Stimulated activated CD8-positive, alpha-beta memory T cell treated with anti-CD3 and anti-CD28 coated beads, Interleukin-4, amount 100 ng/mL, for 1 hour (primary cell): ENCODE data around the gene ZNF226.
"Not testable (repeated sequence)": the region's sequence is repeated elsewhere in the genome, so short reads cannot be mapped to it uniquely, and the experiment has no call there.

ENCODE experiments used
- DNase-seq, 2 donors: peaks; one replicate each; pipeline ENCODE4 v3.0.0-alpha.2; 2020; ENCODE audit warnings: low read depth in 2 of 2, low spot score in 1 of 2

The ZNF226 gene

DNA sequence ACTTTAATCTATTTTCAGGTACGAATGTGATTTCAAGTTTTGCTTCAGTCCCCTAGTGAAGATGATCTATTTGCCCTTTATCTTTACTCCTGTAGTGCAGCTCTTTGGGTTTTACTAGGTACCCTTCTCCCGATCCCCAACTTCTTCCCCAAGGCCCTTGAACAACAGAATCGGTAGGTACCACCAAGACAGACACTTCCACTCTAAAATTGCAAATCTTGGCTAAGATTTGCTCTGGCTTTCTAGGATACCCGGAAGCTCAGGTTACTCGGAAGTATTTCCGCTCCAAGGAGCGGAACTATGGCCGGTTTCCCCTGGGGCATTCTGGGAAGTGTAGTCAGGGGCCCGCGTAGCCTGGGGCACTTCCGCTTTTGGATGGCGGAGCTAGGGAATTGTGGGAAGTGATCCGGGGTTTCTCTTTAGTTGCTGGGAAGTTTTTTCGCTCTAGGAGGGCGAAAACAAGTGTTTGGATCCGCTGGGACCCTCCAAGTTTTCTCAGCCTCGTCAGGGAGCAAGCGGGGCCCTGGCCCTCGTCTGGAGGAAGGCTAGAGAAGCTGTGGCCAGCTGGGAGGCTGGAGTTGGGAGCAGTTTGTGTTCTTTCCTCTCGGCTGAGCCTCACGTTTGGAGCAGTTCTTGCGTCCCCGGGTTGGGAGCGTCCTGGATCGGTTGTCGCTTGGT is 42.4 kb downstream of the ZNF226 start:
- peak; percentile 48 to 59 for DNase-seq

DNA sequence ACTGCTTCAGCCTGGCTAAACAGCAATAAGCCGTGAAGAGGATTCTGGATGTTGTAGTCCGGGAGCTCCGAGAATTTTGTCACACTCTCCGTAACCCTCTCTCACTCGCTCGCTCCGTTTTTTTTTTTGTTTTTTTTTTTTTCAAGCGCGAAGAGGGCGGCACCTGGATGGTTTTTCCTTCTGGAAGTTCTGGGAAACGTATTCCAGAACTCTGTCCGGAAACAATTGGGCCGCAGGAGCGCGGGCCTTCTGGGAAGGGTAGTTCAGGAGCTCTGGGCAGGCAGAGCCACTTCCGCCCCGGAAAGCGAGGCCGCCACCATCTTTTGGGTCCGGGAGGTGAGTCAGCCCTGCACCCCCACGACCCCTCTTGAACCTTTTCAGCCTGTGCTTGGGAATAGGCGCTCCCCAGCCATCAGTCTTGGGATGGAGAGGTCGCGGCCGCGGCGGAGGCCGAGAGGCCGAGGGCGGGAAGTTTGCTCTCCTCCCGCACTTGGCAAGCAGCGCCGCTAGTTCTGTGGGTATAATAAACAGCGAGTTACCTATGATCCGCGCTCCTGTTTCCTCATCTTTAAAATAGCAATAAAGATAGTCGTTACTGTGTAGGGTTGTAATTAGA is 47.5 kb downstream of the ZNF226 start, which contains the start of gene ZNF227:
ZNF227 (plus strand) TSS at position 283 of the 616 bp plus-strand sequence. CDS start 5,261 bp downstream, outside the sequence.
- peak; percentile 60 to 71 for DNase-seq

DNA sequence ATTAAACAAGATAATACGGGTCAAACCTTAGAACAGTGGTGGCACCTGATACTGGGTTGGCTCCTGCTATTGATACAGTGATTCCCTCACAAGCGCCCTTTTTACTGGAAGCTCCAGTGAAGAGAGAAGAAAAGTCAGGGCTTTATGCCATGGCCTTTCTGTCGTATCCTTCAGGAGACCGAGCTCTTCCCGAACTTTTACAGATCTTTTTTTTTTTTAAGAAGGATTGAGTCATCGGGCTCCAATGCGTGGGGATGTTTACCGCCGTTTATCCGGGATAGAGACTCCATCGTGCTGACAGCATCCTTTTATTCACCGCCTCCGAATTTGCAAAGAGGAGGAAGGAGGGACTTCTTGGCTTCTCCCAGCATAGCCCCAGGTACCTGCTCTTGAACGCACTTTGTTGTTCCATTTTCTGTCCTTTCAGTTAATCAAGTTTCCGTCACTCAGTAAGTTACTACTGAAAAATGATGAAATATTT is 48.0 kb downstream of the ZNF226 start:
- DNase-seq = no peak

DNA sequence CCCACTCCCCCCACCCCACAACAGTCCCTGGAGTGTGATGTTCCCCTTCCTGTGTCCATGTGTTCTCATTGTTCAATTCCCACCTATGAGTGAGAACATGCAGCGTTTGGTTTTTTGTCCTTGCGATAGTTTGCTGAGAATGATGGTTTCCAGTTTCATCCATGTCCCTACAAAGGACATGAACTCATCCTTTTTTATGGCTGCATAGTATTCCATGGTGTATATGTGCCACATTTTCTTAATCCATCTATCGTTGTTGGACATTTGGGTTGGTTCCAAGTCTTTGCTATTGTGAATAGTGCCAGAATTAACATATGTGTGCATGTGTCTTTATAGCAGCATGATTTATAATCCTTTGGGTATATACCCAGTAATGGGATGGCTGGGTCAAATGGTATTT is 55.0 kb downstream of the ZNF226 start:
- not testable (repeated sequence) for DNase-seq

DNA sequence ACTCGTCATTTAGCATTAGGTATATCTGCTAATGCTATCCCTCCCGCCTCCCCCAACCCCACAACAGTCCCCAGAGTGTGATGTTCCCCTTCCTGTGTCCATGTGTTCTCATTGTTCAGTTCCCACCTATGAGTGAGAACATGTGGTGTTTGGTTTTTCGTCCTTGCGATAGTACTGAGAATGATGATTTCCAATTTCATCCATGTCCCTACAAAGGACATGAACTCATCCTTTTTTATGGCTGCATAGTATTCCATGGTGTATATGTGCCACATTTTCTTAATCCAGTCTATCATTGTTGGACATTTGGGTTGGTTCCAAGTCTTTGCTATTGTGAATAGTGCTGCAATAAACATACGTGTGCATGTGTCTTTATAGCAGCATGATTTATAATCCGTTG is 55.9 kb downstream of the ZNF226 start:
- DNase-seq = not testable (repeated sequence)

DNA sequence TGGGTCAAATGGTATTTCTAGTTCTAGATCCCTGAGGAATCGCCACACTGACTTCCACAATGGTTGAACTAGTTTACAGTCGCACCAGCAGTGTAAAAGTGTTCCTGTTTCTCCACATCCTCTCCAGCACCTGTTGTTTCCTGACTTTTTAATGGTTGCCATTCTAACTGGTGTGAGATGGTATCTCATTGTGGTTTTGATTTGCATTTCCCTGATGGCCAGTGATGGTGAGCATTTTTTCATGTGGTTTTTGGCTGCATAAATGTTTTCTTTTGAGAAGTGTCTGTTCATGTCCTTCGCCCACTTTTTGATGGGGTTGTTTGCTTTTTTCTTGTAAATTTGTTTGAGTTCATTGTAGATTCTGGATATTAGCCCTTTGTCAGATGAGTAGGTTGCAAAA is 56.4 kb downstream of the ZNF226 start:
- DNase-seq = not testable (repeated sequence)
